ACHN (cell line): ENCODE data around the gene DNAJC16.
"Not testable (repeated sequence)": the region's sequence is repeated elsewhere in the genome, so short reads cannot be mapped to it uniquely, and the experiment has no call there.

Experiments used
- DNase-seq: peaks from one replicate; pipeline ENCODE4 v3.0.0-alpha.2; 2015
- in situ Hi-C: cut with HindIII; loops from 2 replicates; pipeline ENCODE4 v1.10.0; 2017; ENCODE audit warnings: low sequenced_read_pairs, low pct_ligation_motif_present, low pct_unique_long_range_greater_than_20kb

Gene DNAJC16

DNA sequence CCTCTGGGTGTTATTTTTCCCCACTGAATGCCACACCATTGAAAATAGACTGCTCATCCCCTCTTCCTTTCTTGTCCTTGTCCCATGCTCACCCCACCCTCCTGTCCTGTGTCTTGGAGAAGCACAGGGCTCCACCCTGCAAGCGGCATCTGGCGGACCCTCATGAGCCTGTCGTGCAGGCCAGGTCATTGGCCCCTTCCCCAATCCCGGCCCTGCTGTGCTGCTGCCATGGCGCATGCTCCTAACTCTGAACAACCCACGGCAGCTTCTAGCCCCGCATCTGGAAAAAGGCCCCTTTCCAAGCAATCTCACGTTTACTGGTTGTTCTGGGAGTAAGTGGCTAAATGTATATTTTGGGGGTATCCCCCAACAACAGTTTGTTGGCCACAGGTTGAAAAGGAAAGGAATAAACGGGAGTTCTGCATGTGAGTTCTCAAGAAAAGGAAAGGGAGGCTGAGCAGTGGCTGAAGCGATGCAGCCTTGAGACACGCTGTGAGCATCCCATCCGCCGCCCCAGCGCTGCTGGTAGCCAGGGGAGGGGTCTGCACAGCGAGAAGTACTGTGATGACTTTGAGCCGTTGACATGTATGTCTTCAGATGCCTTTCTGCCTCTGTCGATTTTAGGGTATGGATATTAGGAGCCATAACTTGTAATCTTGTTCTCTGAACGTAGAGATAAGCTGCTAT lies 41.9 kb downstream of the DNAJC16 start:
- no peak for DNase-seq
- in situ Hi-C loops, result no loop called here

DNA sequence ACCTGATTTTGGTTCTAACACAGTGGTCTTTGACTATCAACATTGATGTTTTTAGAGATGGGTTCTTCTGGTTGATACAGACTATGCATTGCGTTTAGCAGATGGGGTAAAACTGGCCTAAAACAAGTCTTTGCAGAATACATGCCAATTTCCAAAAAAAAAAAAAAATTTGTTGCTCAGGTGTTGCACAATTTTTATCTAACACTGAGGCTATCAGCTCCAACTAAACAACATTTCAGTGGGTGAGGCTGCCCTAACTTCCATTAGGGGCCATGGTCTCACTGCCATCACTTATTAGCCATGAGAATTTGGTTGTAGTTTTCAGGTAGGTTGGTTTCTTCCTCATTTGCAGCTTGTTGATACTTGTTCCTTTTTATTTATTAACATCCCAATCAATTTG lies 44.2 kb downstream of the DNAJC16 start:
- in situ Hi-C loops, result no loop called here
- no peak for DNase-seq

- DNase-seq, result no peak
- in situ Hi-C loops, result no loop called here
These were observed 44.6 kb downstream of the DNAJC16 start for GRCh38 chr1:15571266-15571665.

DNA sequence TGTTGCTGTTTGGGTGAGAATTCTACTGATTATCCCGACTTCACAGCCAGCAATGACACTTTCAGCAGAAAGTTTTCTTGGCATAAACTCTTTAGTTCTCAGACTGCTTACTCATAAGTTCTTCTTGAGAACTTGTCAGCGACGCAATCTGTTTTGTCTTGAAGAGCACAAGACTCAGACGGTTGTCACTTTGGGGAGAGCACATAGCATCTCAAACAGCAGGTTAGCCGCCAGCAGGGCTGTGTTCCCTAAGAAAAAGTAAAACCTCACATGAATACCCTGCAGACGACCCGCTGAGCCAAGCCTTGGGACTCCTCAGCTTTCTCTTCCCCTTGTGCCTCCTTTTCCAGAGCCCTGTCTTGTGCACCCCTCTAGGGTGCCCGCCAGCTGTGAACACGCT lies 46.8 kb downstream of the DNAJC16 start:
- no peak for DNase-seq
- in situ Hi-C loops, result no loop called here

- no peak for DNase-seq
- in situ Hi-C loops, result no loop called here
These were observed 48.1 kb downstream of the DNAJC16 start for GRCh38 chr1:15574741-15575140.

DNA sequence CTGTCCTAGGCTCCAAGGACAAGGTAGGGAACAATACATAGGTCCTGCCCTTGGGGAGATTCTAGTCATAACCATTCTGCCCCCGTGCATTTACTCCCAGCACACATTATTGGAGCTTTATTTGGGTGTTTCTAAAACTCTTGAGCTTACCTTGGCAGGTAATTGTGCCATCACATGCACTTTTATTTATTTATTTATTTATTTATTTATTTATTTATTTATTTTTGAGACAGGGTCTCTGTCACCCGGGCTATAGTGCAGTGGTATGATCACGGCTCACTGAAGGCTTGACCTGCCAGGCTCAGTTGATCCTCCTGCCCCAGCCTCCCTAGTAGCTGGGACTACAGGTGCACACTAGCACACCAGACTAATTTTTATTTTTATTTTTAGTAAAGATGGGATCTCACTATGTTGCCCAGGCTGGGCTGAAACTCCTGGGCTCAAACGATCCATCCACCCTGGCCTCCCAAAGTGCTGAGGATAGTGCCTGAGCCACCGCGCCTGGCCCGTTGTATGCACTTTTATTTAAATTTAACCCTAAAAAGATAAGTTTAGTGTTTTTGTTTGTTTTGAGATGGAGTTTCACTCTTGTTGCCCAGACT lies 49.0 kb downstream of the DNAJC16 start:
- DNase-seq, result no peak
- in situ Hi-C loops, result no loop called here

DNA sequence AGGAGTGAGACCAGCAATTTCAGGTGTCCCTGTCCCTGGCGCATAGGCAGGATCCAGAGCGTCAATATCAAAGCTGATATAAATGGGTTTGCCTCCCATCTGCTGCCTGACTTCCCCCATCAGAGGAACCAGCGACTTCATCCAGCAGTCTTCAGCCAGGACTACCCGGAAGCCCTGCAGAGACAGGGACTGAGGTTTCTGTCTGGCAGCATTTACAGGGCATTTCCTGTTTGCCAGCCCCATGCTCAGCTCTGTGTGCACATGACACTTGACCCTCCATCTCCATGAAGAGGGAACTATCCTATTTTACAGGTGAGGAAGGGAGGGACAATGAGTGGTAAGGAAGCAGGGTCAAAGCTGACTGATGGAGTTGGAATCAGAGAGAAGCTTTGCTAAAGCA lies 51.0 kb downstream of the DNAJC16 start:
- in situ Hi-C loops, result no loop called here
- no peak for DNase-seq

DNA sequence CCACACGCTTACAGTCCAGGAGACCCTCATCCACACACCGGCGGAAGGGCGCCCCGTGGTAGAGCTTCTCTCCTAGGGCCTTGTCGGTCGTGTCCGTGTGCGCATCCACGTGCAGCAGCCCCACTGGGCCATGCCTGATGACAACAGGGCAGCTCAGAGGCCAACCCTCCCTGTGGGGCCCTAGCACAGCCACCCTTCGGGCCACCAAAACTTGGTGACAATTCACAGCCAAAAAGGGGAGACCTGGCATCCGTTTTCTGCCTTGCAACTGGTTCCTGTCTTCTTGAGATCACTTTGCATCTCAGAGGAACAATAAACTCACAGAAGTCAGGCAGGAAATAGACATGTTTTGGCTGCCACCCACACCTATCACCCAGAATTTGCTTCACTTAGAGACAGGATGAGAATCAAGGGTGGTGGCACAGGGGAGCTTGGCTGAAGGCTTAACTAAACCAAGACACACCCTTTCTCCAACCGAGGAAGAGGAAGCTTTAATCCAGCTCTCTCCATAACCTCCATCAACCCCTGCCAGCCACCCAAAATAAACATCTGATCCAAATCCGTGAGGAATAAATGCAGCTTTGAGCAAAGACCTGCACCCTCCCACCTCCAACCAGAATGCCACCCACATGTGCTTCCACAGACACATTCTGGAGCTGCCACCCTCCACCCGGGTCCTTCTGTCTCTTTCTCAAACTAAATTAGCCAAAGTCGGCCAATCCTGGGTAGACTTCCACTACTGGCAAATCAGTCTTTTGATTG lies 52.5 kb downstream of the DNAJC16 start:
- DNase-seq, result no peak
- in situ Hi-C loops, result no loop called here

DNA sequence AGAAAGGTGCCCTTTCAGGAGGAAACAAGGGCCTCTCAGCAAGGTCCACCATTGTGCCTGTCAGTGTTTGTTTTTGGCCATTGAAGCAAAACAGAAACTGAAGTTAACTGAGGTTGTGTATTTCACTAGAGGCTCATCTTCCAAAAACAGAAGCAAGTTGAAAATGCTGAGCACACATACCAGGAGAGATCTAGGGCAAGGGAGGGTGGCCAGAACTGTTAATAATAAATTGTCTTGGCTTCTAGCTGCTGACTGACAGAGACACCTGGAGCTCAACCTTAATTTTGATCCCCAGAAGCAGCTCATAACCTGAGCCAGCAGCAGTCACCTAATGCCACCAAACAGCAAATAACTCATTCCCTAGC lies 53.0 kb downstream of the DNAJC16 start:
- no peak for DNase-seq
- in situ Hi-C loops, result no loop called here

DNA sequence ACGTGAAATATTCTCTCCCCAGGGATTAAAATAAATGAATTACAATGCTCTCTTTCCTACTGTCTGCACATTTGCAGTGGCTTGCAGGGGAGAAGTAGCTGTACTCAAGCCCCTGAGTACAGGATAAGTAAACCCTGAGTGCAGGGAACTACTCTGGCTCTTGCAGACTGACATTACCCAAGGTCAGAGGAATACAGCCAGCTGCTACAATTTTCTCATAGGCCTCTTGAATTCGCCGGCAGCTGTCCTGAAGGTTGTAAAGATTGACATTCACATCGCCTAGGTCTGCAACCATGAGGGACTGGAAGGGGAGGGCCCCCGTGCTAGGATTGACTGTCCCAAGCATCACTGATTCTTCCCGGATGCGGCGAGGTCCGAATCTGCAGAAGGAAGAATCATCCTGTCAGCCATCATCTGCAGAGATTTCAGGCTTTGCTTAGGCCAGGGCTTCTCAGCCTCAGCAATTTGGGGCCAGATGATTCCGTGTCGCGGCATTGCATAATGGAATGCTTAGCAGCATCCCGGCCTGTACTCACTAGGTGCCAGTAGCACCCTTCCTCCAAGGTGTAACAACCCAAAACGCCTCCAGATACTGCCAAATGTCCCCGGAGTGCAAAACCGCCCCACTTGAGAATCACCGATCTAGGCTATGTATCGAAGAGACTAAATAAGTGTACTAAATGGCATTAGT lies 56.5 kb downstream of the DNAJC16 start:
- no peak for DNase-seq
- in situ Hi-C loops, result no loop called here

- in situ Hi-C loops, result no loop called here
- peak; percentile 48 for DNase-seq
These were observed 58.1 kb downstream of the DNAJC16 start, which contains the start of gene AGMAT for GRCh38 chr1:15584489-15585363. Gene AGMAT (minus strand): TSS chr1:15585051. CDS start chr1:15584967, 84 bp downstream.

- in situ Hi-C loops, result no loop called here
- DNase-seq, result no peak
These were observed 65.6 kb downstream of the DNAJC16 start for GRCh38 chr1:15592285-15592684.

DNA sequence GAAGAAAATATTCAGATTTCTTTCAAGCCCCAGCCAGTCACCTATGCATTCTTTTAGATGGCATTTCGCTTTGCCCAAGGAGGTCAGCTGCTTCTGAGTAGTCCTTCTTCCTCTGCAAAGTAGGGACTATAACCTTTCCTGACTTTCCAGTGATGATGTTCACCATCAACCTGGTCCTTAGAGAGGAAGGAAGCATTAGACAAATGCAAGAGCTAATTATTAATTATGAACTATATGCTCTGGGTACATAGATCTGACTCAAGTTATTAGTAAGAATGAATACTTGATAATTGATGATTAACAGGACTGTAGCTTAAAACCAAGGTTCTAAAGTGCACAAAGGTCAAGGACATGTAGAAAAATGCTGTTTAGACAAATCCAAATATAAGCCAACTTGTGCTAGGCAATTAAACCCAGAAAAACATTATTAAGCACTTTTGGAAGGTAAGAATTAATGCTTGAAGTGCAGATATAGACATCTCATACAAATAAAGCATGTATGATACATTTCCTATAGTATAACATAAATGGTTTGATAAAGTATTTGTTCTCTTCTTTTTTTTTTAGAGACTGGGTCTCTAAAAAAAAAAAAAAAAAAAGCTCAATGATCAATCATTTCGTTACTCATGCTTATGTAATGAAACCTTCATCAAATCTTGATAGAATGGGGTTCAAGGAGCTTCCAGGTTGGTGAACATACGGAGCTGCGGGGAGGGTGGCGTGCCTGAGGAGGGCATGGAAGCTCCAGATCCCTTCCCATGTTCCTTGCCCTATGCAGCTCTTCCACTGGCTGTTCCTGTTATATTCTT lies 69.4 kb downstream of the DNAJC16 start:
- no peak for DNase-seq
- in situ Hi-C loops, result no loop called here

DNA sequence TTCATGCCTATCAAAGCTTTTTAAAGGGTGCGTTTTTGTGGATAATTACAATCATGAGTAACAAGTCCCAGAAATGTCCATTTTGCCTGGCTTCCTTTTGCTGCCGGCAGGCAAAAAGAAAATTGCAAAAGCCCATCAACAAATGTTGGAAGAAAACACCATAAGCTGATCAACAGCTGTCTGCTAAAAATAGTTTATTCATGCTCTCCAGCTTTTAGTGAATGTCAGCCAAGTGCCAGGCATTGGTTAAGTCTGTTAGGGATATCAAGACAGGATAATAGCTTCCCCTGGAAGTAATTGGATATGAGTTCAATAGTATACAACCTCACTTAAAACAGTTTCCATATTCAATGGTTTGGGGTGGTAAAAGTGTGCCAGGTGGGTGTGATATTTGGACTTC lies 71.8 kb downstream of the DNAJC16 start:
- in situ Hi-C loops, result no loop called here
- DNase-seq, result no peak

GRCh38 chr1:15603050-15603965 lies 76.7 kb downstream of the DNAJC16 start:
- in situ Hi-C loops, result no loop called here

DNA sequence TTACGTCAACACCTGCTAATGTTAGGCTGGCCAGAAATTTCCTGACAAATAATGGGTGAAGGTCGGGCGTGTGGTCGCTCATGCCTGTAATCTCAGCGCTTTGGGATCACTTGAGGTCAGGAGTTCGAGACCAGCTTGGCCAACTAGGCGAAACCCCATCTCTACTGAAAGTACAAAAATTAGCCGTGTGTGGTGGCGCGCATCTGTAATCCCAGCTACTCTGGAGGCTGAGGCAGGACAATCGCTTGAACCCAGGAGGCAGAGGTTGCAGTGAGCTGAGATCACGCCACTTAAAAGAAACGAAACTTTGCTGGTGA lies 77.3 kb downstream of the DNAJC16 start:
- in situ Hi-C loops, DNase-seq: not testable (repeated sequence)

More at GRCh38 chr1:15603050-15603965, 76.7 kb downstream of the DNAJC16 start:
- DNase-seq, result peak; percentile 96

GRCh38 chr1:15604400-15604799 lies 77.8 kb downstream of the DNAJC16 start:
- DNase-seq, in situ Hi-C loops: not testable (repeated sequence)
